SK-N-SH (cell line): Measurements from ENCODE around the gene CASK. TPM values are rescaled to one million over a fixed set of nuclear protein-coding genes. Genes with fewer than 3 reads are reported as not detected.

Source experiments
- CTCF ChIA-PET: fragments of 300-600, 350-600 bp; formaldehyde crosslinking; extraction: SDS; loops from one replicate; lab custom pipeline; 2021; lab: Yijun Ruan, JAX
- POLR2A ChIA-PET: fragments of 350-600 bp; sonication (Branson Sonifier 250); formaldehyde crosslinking; extraction: SDS; loops from one replicate; lab custom pipeline; 2020; ENCODE audit warnings: antibody characterized with exemption, inconsistent platforms; lab: Yijun Ruan, JAX
- DNase-seq: peaks from one replicate; pipeline ENCODE4 v3.0.0; 2012
- H2AFZ ChIP-seq: fragments of 200-600 bp; sonication (generic); 2 replicates; pipeline ENCODE4 v1.8.1; 2016; ENCODE audit warnings: antibody characterized with exemption, mild to moderate bottlenecking, low read depth
- H3F3A ChIP-seq: fragments of 200-600 bp; sonication (generic); replicated peaks from 2 replicates; pipeline ENCODE3; 2016; ENCODE audit warnings: antibody characterized with exemption, mild to moderate bottlenecking; ENCODE audit not compliant: insufficient read depth
- H3K27ac ChIP-seq, 2 experiments: fragments of 200-500 bp in 1 of 2; fragments of 200-600 bp in 1 of 2; sonication (Bioruptor generic) in 1 of 2; sonication (generic), shearing (Covaris generic) in 1 of 2; 2 replicates each; pipeline versions ENCODE4 v1.5.1 to v1.6.1; 2014 to 2016; ENCODE audit warnings: low read depth in 2 of 2, inconsistent platforms in 1 of 2, low read length in 1 of 2, mild to moderate bottlenecking in 1 of 2, mixed read lengths in 1 of 2
- H3K27me3 ChIP-seq: fragments of 200-600 bp; sonication (generic), shearing (Covaris generic); 2 replicates; pipeline ENCODE4 v1.6.1; 2016; ENCODE audit warnings: mixed run types; ENCODE audit not compliant: insufficient read depth
- H3K36me3 ChIP-seq, 2 experiments: fragments of 200-500 bp in 1 of 2; fragments of 200-600 bp in 1 of 2; sonication (Bioruptor generic) in 1 of 2; sonication (generic) in 1 of 2; replicated peaks in 1 of 2; 2 replicates each; pipeline versions ENCODE3 to v1.5.1; 2014 to 2016; ENCODE audit warnings: low read length in 1 of 2, mild to moderate bottlenecking in 1 of 2; ENCODE audit not compliant: insufficient read depth in 2 of 2, control insufficient read depth in 1 of 2
- H3K4me1 ChIP-seq, 2 experiments: fragments of 200-500 bp in 1 of 2; fragments of 200-600 bp in 1 of 2; sonication (Bioruptor generic) in 1 of 2; sonication (generic), shearing (Covaris generic) in 1 of 2; 2 replicates each; pipeline versions ENCODE4 v1.5.1 to v1.6.1; 2014 to 2016; ENCODE audit warnings: low read depth in 1 of 2, low read length in 1 of 2, mixed run types in 1 of 2; ENCODE audit not compliant: insufficient read depth in 2 of 2, control insufficient read depth in 1 of 2
- H3K4me2 ChIP-seq: fragments of 200-600 bp; sonication (generic), shearing (Covaris generic); 2 replicates; pipeline ENCODE4 v1.6.1; 2017; ENCODE audit warnings: mixed run types
- H3K4me3 ChIP-seq, 2 experiments: fragments of 200-500 bp in 1 of 2; fragments of 200-600 bp in 1 of 2; sonication (Bioruptor generic) in 1 of 2; sonication (generic), shearing (Covaris generic) in 1 of 2; 2 replicates each; pipeline versions ENCODE4 v1.5.1 to v1.8.1; 2014 to 2016; ENCODE audit warnings: low read depth in 2 of 2, inconsistent platforms in 1 of 2, low read length in 1 of 2, mild to moderate bottlenecking in 1 of 2, mixed read lengths in 1 of 2, moderate library complexity in 1 of 2
- H3K79me2 ChIP-seq: fragments of 200-600 bp; sonication (generic); 2 replicates; pipeline ENCODE4 v1.8.1; 2017; ENCODE audit warnings: mild to moderate bottlenecking; ENCODE audit not compliant: insufficient read depth
- H3K9ac ChIP-seq: fragments of 200-600 bp; sonication (generic); 2 replicates; pipeline ENCODE4 v1.6.1; 2017; ENCODE audit warnings: mixed run types
- H3K9me2 ChIP-seq: fragments of 200-600 bp; sonication (generic); 2 replicates; pipeline ENCODE4 v1.6.1; 2017; ENCODE audit warnings: mixed run types
- H3K9me3 ChIP-seq: fragments of 200-600 bp; sonication (generic); 2 replicates; pipeline ENCODE4 v1.6.1; 2017; ENCODE audit warnings: mixed run types, mild to moderate bottlenecking, moderate library complexity
- H4K20me1 ChIP-seq: fragments of 200-600 bp; sonication (generic); 2 replicates; pipeline ENCODE4 v1.6.1; 2017; ENCODE audit warnings: mild to moderate bottlenecking, mixed run types; ENCODE audit not compliant: insufficient read depth
- CHD2 ChIP-seq: fragments of 150-350 bp; IDR thresholded peaks from 2 replicates; pipeline ENCODE4 v1.6.1; 2018; ENCODE audit warnings: low read length; ENCODE audit not compliant: partially characterized antibody
- ELF1 ChIP-seq: IDR thresholded peaks from 2 replicates; pipeline ENCODE4 v1.4.0; 2012
- EP300 ChIP-seq, 2 experiments: IDR thresholded peaks; 2 replicates each; pipeline versions ENCODE4 v1.4.0 to v1.6.1; 2012; ENCODE audit warnings: borderline replicate concordance in 1 of 2, low read depth in 1 of 2, low read length in 1 of 2
- GATA2 ChIP-seq: sonication (generic); formaldehyde crosslinking; IDR thresholded peaks from 2 replicates; pipeline ENCODE4 v1.5.0; 2020; ENCODE audit warnings: mild to moderate bottlenecking, missing genetic modification reagents
- JUND ChIP-seq: IDR thresholded peaks from 2 replicates; pipeline ENCODE4 v1.4.0; 2012
- MEF2A ChIP-seq: IDR thresholded peaks from 2 replicates; pipeline ENCODE4 v1.4.0; 2012; ENCODE audit warnings: low read depth, borderline replicate concordance
- NFIC ChIP-seq: IDR thresholded peaks from 2 replicates; pipeline ENCODE4 v1.4.0; 2012; ENCODE audit warnings: borderline replicate concordance
- NRF1 ChIP-seq: IDR thresholded peaks from 2 replicates; pipeline ENCODE4 v1.6.1; 2012; ENCODE audit warnings: low read depth, mild to moderate bottlenecking, low read length
- POLR2AphosphoS5 ChIP-seq: IDR thresholded peaks from 2 replicates; pipeline ENCODE4 v1.6.1; 2012; ENCODE audit warnings: low read depth, low read length
- RCOR1 ChIP-seq: fragments of 150-350 bp; IDR thresholded peaks from 2 replicates; pipeline ENCODE4 v1.6.1; 2017; ENCODE audit warnings: antibody characterized with exemption, low read length
- RXRA ChIP-seq: IDR thresholded peaks from 2 replicates; pipeline ENCODE4 v1.4.0; 2012; ENCODE audit warnings: low read depth, mild to moderate bottlenecking, borderline replicate concordance
- YY1 ChIP-seq: IDR thresholded peaks from 2 replicates; pipeline ENCODE4 v1.4.0; 2012; ENCODE audit warnings: low read depth, mild to moderate bottlenecking
- WGBS: methylation state at CpG from one replicate; pipeline ENCODE4 v1.1.6; 2017; ENCODE audit warnings: low lambda C conversion rate; 5-methylcytosine and 5-hydroxymethylcytosine counted together
- polyA plus RNA-seq, 3 experiments: library from polyadenylated mRNA; depleted of rRNA; stranded (reverse); fragments of >200 nt; gene quantifications; 2 replicates each; pipeline ENCODE4 v1.2.3, GENCODE V29; 2012
- TF ChIP-seq, protein P1 (sequence below): IDR thresholded peaks from 2 replicates; pipeline ENCODE4 v1.6.1; 2012; ENCODE audit warnings: mild to moderate bottlenecking, low read depth, low read length, moderate library complexity
- TF ChIP-seq, protein P2 (sequence below): IDR thresholded peaks from 2 replicates; pipeline ENCODE4 v1.4.0; 2012; ENCODE audit warnings: low read depth, borderline replicate concordance
- TF ChIP-seq, protein P3 (sequence below): IDR thresholded peaks from 2 replicates; pipeline ENCODE4 v1.4.0; 2012; ENCODE audit warnings: low read depth
- TF ChIP-seq, protein P4 (sequence below): fragments of 150-350 bp; IDR thresholded peaks from 2 replicates; pipeline ENCODE4 v1.6.1; 2017; ENCODE audit warnings: antibody characterized with exemption, low read length, low read depth, borderline replicate concordance

The CASK gene
- polyA plus RNA-seq, 1 of the 3 experiments (the other 2 are of a cell fraction) = 7.0 TPM

DNA sequence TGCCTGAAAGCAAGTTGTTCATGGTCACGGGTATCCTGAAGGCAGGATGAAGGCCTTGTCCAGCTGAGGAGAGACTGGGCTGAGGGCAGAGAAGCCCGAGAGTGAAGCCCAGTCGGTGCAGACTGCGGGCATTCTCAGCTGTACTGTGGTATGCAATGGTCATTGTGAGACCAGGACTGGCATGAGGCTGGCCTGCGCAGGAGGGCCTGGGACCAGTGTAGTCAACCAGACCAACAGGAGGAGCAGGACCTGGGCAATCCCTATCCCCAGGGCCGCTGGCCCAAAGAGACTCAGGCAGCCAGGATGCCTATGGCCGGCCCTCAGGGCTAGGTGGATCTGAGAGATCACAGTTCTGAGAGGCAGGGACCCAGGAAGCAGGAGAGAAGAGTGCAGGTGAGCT is 394.6 kb downstream of the CASK start:
- peaks cover 0 to 5% of the 10 kb centered on the region in 2 experiments for H3K36me3 ChIP-seq
- H3K4me3 ChIP-seq = no peak overlapping the region
- H3F3A ChIP-seq = peaks cover 5% of the 10 kb centered on the region
- H3K27ac ChIP-seq = no peak overlapping the region
- CTCF ChIA-PET = no interaction called here
- no peaks in the 10 kb centered on the region for H3K9me2 ChIP-seq
- 0 out of 4 replicates have a peak, but pooled peaks cover 0 to 4% of the 10 kb centered on the region in 2 experiments for H3K4me1 ChIP-seq
- H2AFZ ChIP-seq = no peak overlapping the region
- POLR2A ChIA-PET = no interaction called here
- no peak overlapping the region for H3K9ac ChIP-seq
- H4K20me1 ChIP-seq = no peaks in the 10 kb centered on the region
- WGBS = 45% methylated on average over 5 of the region's 7 CpGs
- no peak overlapping the region for H3K4me2 ChIP-seq
- TF ChIP-seq, protein P1, sequence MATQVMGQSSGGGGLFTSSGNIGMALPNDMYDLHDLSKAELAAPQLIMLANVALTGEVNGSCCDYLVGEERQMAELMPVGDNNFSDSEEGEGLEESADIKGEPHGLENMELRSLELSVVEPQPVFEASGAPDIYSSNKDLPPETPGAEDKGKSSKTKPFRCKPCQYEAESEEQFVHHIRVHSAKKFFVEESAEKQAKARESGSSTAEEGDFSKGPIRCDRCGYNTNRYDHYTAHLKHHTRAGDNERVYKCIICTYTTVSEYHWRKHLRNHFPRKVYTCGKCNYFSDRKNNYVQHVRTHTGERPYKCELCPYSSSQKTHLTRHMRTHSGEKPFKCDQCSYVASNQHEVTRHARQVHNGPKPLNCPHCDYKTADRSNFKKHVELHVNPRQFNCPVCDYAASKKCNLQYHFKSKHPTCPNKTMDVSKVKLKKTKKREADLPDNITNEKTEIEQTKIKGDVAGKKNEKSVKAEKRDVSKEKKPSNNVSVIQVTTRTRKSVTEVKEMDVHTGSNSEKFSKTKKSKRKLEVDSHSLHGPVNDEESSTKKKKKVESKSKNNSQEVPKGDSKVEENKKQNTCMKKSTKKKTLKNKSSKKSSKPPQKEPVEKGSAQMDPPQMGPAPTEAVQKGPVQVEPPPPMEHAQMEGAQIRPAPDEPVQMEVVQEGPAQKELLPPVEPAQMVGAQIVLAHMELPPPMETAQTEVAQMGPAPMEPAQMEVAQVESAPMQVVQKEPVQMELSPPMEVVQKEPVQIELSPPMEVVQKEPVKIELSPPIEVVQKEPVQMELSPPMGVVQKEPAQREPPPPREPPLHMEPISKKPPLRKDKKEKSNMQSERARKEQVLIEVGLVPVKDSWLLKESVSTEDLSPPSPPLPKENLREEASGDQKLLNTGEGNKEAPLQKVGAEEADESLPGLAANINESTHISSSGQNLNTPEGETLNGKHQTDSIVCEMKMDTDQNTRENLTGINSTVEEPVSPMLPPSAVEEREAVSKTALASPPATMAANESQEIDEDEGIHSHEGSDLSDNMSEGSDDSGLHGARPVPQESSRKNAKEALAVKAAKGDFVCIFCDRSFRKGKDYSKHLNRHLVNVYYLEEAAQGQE = no peak
- TF ChIP-seq YY1 (no peak), GATA2 (CRISPR knock-in tag) (no peak), RCOR1 (no peak), RXRA (no peak), ELF1 (no peak), POLR2AphosphoS5 (no peak), NFIC (no peak), NRF1 (no peak), CHD2 (no peak), JUND (no peak), MEF2A (no peak), EP300 (IDR thresholded peaks at IDR 0.05; ENCODE audit: borderline replicate concordance in 1 of 2, low read depth in 1 of 2, low read length in 1 of 2) (no peak)
- TF ChIP-seq, protein P2, sequence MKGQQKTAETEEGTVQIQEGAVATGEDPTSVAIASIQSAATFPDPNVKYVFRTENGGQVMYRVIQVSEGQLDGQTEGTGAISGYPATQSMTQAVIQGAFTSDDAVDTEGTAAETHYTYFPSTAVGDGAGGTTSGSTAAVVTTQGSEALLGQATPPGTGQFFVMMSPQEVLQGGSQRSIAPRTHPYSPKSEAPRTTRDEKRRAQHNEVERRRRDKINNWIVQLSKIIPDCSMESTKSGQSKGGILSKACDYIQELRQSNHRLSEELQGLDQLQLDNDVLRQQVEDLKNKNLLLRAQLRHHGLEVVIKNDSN = no peak
- TF ChIP-seq, protein P3, sequence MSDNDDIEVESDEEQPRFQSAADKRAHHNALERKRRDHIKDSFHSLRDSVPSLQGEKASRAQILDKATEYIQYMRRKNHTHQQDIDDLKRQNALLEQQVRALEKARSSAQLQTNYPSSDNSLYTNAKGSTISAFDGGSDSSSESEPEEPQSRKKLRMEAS = no peak
- TF ChIP-seq, protein P4, sequence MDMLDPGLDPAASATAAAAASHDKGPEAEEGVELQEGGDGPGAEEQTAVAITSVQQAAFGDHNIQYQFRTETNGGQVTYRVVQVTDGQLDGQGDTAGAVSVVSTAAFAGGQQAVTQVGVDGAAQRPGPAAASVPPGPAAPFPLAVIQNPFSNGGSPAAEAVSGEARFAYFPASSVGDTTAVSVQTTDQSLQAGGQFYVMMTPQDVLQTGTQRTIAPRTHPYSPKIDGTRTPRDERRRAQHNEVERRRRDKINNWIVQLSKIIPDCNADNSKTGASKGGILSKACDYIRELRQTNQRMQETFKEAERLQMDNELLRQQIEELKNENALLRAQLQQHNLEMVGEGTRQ = no peak
- H3K9me3 ChIP-seq = no peaks in the 10 kb centered on the region
- no peaks in the 10 kb centered on the region; the same call in 1 of the 2 replicates for H3K27me3 ChIP-seq
- DNase-seq = no peak
- no peaks in the 10 kb centered on the region for H3K79me2 ChIP-seq
